SH-SY5Y (cell line): ENCODE results near the gene CDC40.

Source experiments
- GATA2 ChIP-seq: IDR thresholded peaks from 2 replicates; pipeline ENCODE4 v1.6.1; 2011; ENCODE audit warnings: mild to moderate bottlenecking, low read depth, low read length
- GATA3 ChIP-seq: IDR thresholded peaks from 2 replicates; pipeline ENCODE4 v1.6.1; 2011; ENCODE audit warnings: low read depth, mild to moderate bottlenecking, low read length, moderate library complexity

GRCh38 chr6:110239526-110240274, 59.5 kb downstream of the CDC40 start:
- TF ChIP-seq GATA2, result no peak
- TF ChIP-seq GATA3, result no peak
